Liver (tissue), 9 donors: ENCODE data around the gene OR2A14. TPM values are rescaled to one million over a fixed set of nuclear protein-coding genes. Genes with fewer than 3 reads are reported as not detected.

Experiments
- DNase-seq: peaks from one replicate; pipeline ENCODE4 v3.0.0-alpha.2; 2017; ENCODE audit warnings: low spot score
- H3K27ac ChIP-seq, 2 donors: one replicate each; pipeline ENCODE4 v1.7.0; 2013; ENCODE audit warnings: inconsistent platforms in 2 of 2, low read length in 2 of 2, control low read depth in 1 of 2, low read depth in 1 of 2, mild to moderate bottlenecking in 1 of 2
- H3K27me3 ChIP-seq, 4 donors: one replicate each; pipeline versions ENCODE4 v1.6.1 to v1.7.0; 2013; ENCODE audit warnings: low read length in 3 of 4, inconsistent platforms in 1 of 4, mild to moderate bottlenecking in 1 of 4, moderate library complexity in 1 of 4; ENCODE audit not compliant: control insufficient read depth in 4 of 4, insufficient read depth in 4 of 4
- H3K36me3 ChIP-seq, 4 donors: one replicate each; pipeline versions ENCODE4 v1.6.1 to v1.7.0; 2013; ENCODE audit warnings: low read length in 3 of 4, mild to moderate bottlenecking in 3 of 4, low read depth in 1 of 4, moderate library complexity in 1 of 4; ENCODE audit not compliant: control insufficient read depth in 4 of 4, insufficient read depth in 3 of 4
- H3K4me1 ChIP-seq, 4 donors: one replicate each; pipeline versions ENCODE4 v1.6.1 to v1.7.0; 2013; ENCODE audit warnings: low read length in 3 of 4, mild to moderate bottlenecking in 3 of 4, moderate library complexity in 1 of 4; ENCODE audit not compliant: control insufficient read depth in 4 of 4, insufficient read depth in 4 of 4
- H3K4me3 ChIP-seq, 3 donors: one replicate each; pipeline versions ENCODE4 v1.6.1 to v1.7.0; 2013; ENCODE audit warnings: low read length in 3 of 3, control low read depth in 1 of 3, low read depth in 1 of 3, mild to moderate bottlenecking in 1 of 3
- H3K9ac ChIP-seq, 2 donors: one replicate each; pipeline ENCODE4 v1.7.0; 2013; ENCODE audit warnings: low read length in 2 of 2, mild to moderate bottlenecking in 2 of 2, moderate library complexity in 2 of 2, control low read depth in 1 of 2, low read depth in 1 of 2
- H3K9me3 ChIP-seq, 4 donors: one replicate each; pipeline versions ENCODE4 v1.6.1 to v1.7.0; 2013; ENCODE audit warnings: low read length in 3 of 4; ENCODE audit not compliant: control insufficient read depth in 4 of 4
- EGR1 ChIP-seq, 2 donors: IDR thresholded peaks; 2 replicates each; pipeline ENCODE4 v1.6.1; 2016 to 2018; ENCODE audit warnings: antibody characterized with exemption in 2 of 2, low read depth in 2 of 2
- FOXA1 ChIP-seq: IDR thresholded peaks from 2 replicates; pipeline ENCODE4 v1.6.1; 2016; ENCODE audit warnings: antibody characterized with exemption
- FOXA2 ChIP-seq: IDR thresholded peaks from 2 replicates; pipeline ENCODE4 v1.6.1; 2016; ENCODE audit warnings: antibody characterized with exemption
- GABPA ChIP-seq, 2 donors: IDR thresholded peaks in 1 of 2; conservative IDR thresholded peaks in 1 of 2; 2 replicates each; pipeline ENCODE4 v1.6.1; 2016; ENCODE audit warnings: antibody characterized with exemption in 2 of 2, mild to moderate bottlenecking in 1 of 2, moderate library complexity in 1 of 2
- HNF4A ChIP-seq, 2 donors: conservative IDR thresholded peaks; 2 replicates each; pipeline ENCODE4 v1.6.1; 2016; ENCODE audit warnings: antibody characterized with exemption in 2 of 2, mild to moderate bottlenecking in 2 of 2
- HNF4G ChIP-seq: IDR thresholded peaks from 2 replicates; pipeline ENCODE4 v1.6.1; 2016; ENCODE audit warnings: antibody characterized with exemption
- JUND ChIP-seq, 2 donors: IDR thresholded peaks; 2 replicates each; pipeline ENCODE4 v1.6.1; 2016; ENCODE audit warnings: antibody characterized with exemption in 2 of 2
- NR2F2 ChIP-seq: IDR thresholded peaks from 2 replicates; pipeline ENCODE4 v1.6.1; 2016; ENCODE audit warnings: antibody characterized with exemption
- RAD21 ChIP-seq, 2 donors: IDR thresholded peaks; 2 replicates each; pipeline ENCODE4 v1.6.1; 2016; ENCODE audit warnings: antibody characterized with exemption in 2 of 2, mild to moderate bottlenecking in 2 of 2
- RXRA ChIP-seq, 2 donors: IDR thresholded peaks; 2 replicates each; pipeline ENCODE4 v1.6.1; 2017 to 2018; ENCODE audit warnings: antibody characterized with exemption in 2 of 2, mild to moderate bottlenecking in 1 of 2
- SP1 ChIP-seq: IDR thresholded peaks from 2 replicates; pipeline ENCODE4 v1.6.1; 2018; ENCODE audit warnings: antibody characterized with exemption, mild to moderate bottlenecking
- TAF1 ChIP-seq: conservative IDR thresholded peaks from 2 replicates; pipeline ENCODE4 v1.6.1; 2016; ENCODE audit warnings: antibody characterized with exemption, mild to moderate bottlenecking
- ZBTB33 ChIP-seq: IDR thresholded peaks from 2 replicates; pipeline ENCODE4 v1.6.1; 2016; ENCODE audit warnings: antibody characterized with exemption
- WGBS: extraction: QIAGEN DNeasy Blood & Tissue Kit; methylation state at CpG from one replicate; pipeline ENCODE4 v1.1.7; 2013; 5-methylcytosine and 5-hydroxymethylcytosine counted together
- polyA plus RNA-seq, 2 donors: library from polyadenylated mRNA; stranded (reverse) in 1 of 2; unstranded in 1 of 2; fragments of 200-250 nt in 1 of 2; fragments of >200 nt in 1 of 2; fragmentation: Nextera tagmentation in 1 of 2; extraction: Ambion mirVana in 1 of 2; gene quantifications; one replicate each; pipeline versions ENCODE4 v1.2.1 to v1.2.3, GENCODE V29; 2013 to 2015
- total RNA-seq, 2 donors: library from RNA; depleted of rRNA; stranded (reverse); fragments of >200 nt; gene quantifications; one replicate each; pipeline ENCODE4 v1.2.3, GENCODE V29; 2014
- TF ChIP-seq, protein P1 (sequence below): IDR thresholded peaks from 2 replicates; pipeline ENCODE4 v1.6.1; 2016; ENCODE audit warnings: antibody characterized with exemption
- TF ChIP-seq, protein P2 (sequence below): fragments of 150-350 bp; IDR thresholded peaks from 2 replicates; pipeline ENCODE4 v1.5.1; 2017; ENCODE audit warnings: improper control_type of control experiment, low read depth, low read length; ENCODE audit not compliant: missing input control
- TF ChIP-seq, protein P3 (sequence below): IDR thresholded peaks from 2 replicates; pipeline ENCODE4 v1.6.1; 2016; ENCODE audit warnings: antibody characterized with exemption
- TF ChIP-seq, protein P4 (sequence below): IDR thresholded peaks from 2 replicates; pipeline ENCODE4 v1.6.1; 2016; ENCODE audit warnings: antibody characterized with exemption, mild to moderate bottlenecking
- donor health status: healthy.
- donor health status: healthy.
- donor health status: healthy.
- donor health status: healthy.
- donor health status: healthy.

OR2A14 gene
- total and polyA plus RNA-seq, 4 donors, result not detected

DNA sequence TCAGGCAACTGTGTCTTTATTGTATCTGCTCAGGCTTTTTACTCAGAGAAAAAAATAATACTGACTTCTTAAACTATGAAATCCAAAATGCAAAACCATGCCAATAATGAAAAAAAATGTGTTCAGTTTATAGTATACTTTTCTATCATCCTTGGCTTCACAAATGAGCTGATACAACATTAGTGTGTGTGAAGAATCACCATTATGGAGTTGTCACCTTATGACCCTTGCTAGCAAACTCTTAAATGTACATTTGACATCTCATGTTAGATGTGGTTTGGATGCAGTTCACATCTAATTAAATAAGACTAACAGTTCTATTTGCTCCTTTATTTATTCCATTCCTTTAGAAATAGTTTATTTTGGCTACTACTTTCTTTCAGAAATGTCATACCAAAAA lies 17.8 kb upstream of the OR2A14 start:
- peaks cover 0 to 2% (median 0%) of the 10 kb centered on the region in 4 donors for H3K27me3 ChIP-seq
- DNase-seq, result no peak
- H3K4me1 ChIP-seq, result no peaks in the 10 kb centered on the region
- TF ChIP-seq JUND (IDR thresholded peaks at IDR 0.05) (no peak), ZBTB33 (no peak), TAF1 (no peak), EGR1 (IDR thresholded peaks at IDR 0.05; ENCODE audit: low read depth in 2 of 2) (no peak), HNF4G (no peak)
- H3K9ac ChIP-seq, result no peak overlapping the region
- H3K27ac ChIP-seq, result no peak overlapping the region
- H3K36me3 ChIP-seq, result no peaks in the 10 kb centered on the region
- no peak overlapping the region for H3K4me3 ChIP-seq
- H3K9me3 ChIP-seq, result no peaks in the 10 kb centered on the region

DNA sequence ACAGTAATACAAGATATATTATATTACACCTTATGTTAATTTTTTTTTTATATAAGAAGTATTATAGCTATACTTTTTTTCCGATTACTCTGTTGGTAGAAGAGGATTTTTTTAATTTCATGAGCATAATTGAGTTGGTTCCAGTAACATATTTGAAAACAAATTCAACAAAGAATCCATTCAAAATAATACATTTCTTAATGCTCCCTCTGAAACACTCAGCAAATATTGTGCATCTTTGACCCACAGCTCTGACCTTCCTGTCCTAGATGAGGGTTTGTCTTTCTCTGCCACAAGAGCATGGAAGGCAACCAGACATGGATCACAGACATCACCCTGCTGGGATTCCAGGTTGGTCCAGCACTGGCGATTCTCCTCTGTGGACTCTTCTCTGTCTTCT lies 13.7 kb upstream of the OR2A14 start, which contains the start of gene OR2A2:
OR2A2 (plus strand) TSS at position 301 of the 400 bp plus-strand sequence; CDS start at position 301, 0 bp downstream.
- TF ChIP-seq FOXA1 (no peak), SP1 (no peak), NR2F2 (no peak), RAD21 (IDR thresholded peaks at IDR 0.05) (no peak), HNF4G (no peak), FOXA2 (no peak), EGR1 (IDR thresholded peaks at IDR 0.05; ENCODE audit: low read depth in 2 of 2) (no peak), GABPA (IDR thresholded peaks at IDR 0.05 in 1 of 2, conservative IDR thresholded peaks at IDR 0.05 in 1 of 2) (no peak), HNF4A (conservative IDR thresholded peaks at IDR 0.05) (no peak), RXRA (IDR thresholded peaks at IDR 0.05) (no peak)
- TF ChIP-seq, protein P1, sequence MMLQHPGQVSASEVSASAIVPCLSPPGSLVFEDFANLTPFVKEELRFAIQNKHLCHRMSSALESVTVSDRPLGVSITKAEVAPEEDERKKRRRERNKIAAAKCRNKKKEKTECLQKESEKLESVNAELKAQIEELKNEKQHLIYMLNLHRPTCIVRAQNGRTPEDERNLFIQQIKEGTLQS, result no peak
- TF ChIP-seq, protein P2, sequence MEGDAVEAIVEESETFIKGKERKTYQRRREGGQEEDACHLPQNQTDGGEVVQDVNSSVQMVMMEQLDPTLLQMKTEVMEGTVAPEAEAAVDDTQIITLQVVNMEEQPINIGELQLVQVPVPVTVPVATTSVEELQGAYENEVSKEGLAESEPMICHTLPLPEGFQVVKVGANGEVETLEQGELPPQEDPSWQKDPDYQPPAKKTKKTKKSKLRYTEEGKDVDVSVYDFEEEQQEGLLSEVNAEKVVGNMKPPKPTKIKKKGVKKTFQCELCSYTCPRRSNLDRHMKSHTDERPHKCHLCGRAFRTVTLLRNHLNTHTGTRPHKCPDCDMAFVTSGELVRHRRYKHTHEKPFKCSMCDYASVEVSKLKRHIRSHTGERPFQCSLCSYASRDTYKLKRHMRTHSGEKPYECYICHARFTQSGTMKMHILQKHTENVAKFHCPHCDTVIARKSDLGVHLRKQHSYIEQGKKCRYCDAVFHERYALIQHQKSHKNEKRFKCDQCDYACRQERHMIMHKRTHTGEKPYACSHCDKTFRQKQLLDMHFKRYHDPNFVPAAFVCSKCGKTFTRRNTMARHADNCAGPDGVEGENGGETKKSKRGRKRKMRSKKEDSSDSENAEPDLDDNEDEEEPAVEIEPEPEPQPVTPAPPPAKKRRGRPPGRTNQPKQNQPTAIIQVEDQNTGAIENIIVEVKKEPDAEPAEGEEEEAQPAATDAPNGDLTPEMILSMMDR, result no peak
- TF ChIP-seq, protein P3, sequence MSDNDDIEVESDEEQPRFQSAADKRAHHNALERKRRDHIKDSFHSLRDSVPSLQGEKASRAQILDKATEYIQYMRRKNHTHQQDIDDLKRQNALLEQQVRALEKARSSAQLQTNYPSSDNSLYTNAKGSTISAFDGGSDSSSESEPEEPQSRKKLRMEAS, result no peak
- TF ChIP-seq, protein P4, sequence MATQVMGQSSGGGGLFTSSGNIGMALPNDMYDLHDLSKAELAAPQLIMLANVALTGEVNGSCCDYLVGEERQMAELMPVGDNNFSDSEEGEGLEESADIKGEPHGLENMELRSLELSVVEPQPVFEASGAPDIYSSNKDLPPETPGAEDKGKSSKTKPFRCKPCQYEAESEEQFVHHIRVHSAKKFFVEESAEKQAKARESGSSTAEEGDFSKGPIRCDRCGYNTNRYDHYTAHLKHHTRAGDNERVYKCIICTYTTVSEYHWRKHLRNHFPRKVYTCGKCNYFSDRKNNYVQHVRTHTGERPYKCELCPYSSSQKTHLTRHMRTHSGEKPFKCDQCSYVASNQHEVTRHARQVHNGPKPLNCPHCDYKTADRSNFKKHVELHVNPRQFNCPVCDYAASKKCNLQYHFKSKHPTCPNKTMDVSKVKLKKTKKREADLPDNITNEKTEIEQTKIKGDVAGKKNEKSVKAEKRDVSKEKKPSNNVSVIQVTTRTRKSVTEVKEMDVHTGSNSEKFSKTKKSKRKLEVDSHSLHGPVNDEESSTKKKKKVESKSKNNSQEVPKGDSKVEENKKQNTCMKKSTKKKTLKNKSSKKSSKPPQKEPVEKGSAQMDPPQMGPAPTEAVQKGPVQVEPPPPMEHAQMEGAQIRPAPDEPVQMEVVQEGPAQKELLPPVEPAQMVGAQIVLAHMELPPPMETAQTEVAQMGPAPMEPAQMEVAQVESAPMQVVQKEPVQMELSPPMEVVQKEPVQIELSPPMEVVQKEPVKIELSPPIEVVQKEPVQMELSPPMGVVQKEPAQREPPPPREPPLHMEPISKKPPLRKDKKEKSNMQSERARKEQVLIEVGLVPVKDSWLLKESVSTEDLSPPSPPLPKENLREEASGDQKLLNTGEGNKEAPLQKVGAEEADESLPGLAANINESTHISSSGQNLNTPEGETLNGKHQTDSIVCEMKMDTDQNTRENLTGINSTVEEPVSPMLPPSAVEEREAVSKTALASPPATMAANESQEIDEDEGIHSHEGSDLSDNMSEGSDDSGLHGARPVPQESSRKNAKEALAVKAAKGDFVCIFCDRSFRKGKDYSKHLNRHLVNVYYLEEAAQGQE, result no peak
- Histone ChIP-seq H3K36me3 (no peaks in the 10 kb centered on the region), H3K9ac (no peak within 1 kb of the TSS), H3K4me3 (no peak within 1 kb of the TSS), H3K27ac (no peak within 1 kb of the TSS), H3K27me3 (peaks cover 0 to 2% (median 0%) of the 10 kb centered on the region in 4 donors), H3K4me1 (no peaks in the 10 kb centered on the region), H3K9me3 (no peaks in the 10 kb centered on the region)
- DNase-seq, result no peak
- WGBS, result 87% methylated on average over 2 of the region's 2 CpGs
